Thymus (tissue), 11 donors: Measurements from ENCODE around the gene TMSB10. TPM values are rescaled to one million over a fixed set of nuclear protein-coding genes. Genes with fewer than 3 reads are reported as not detected.
A peak's percentile ranks its signal among the peaks of the same experiment; 100 is the strongest.

Source experiments
- DNase-seq, 9 donors: peaks; one replicate each; pipeline ENCODE4 v3.0.0-alpha.2; 2013; ENCODE audit warnings: low spot score in 9 of 9, low read depth in 6 of 9, missing footprints in 1 of 9
- H3K27ac ChIP-seq, 2 donors: one replicate each; pipeline ENCODE4 v1.5.1; 2013; ENCODE audit warnings: control low read depth in 1 of 2, low read depth in 1 of 2, low read length in 1 of 2, mild to moderate bottlenecking in 1 of 2, moderate library complexity in 1 of 2
- H3K27me3 ChIP-seq, 2 donors: one replicate each; pipeline ENCODE4 v1.5.1; 2013; ENCODE audit warnings: low read length in 1 of 2; ENCODE audit not compliant: control insufficient read depth in 2 of 2, insufficient read depth in 1 of 2
- H3K36me3 ChIP-seq, 2 donors: one replicate each; pipeline ENCODE4 v1.5.1; 2013; ENCODE audit warnings: low read length in 1 of 2, mild to moderate bottlenecking in 1 of 2, moderate library complexity in 1 of 2; ENCODE audit not compliant: control insufficient read depth in 2 of 2, insufficient read depth in 2 of 2
- H3K4me1 ChIP-seq, 2 donors: one replicate each; pipeline ENCODE4 v1.5.1; 2013; ENCODE audit warnings: low read length in 2 of 2; ENCODE audit not compliant: control insufficient read depth in 2 of 2, insufficient read depth in 2 of 2
- H3K4me3 ChIP-seq, 2 donors: one replicate each; pipeline ENCODE4 v1.5.1; 2013; ENCODE audit warnings: low read length in 2 of 2, control low read depth in 1 of 2, mild to moderate bottlenecking in 1 of 2
- H3K9me3 ChIP-seq, 2 donors: one replicate each; pipeline ENCODE4 v1.5.1; 2013; ENCODE audit warnings: low read length in 1 of 2, mild to moderate bottlenecking in 1 of 2; ENCODE audit not compliant: control insufficient read depth in 2 of 2, insufficient read depth in 1 of 2
- WGBS: extraction: QIAGEN DNeasy Blood & Tissue Kit; methylation state at CpG from one replicate; pipeline ENCODE4 v1.1.7; 2013; 5-methylcytosine and 5-hydroxymethylcytosine counted together
- polyA plus RNA-seq: library from polyadenylated mRNA; stranded (reverse); fragments of 200-250 nt; gene quantifications from one replicate; pipeline ENCODE4 v1.2.3, GENCODE V29; 2013
- total RNA-seq: library from RNA; stranded (reverse); fragments of 120-200 nt; gene quantifications from one replicate; pipeline ENCODE4 v1.2.4, GENCODE V29; 2013
- donor health status: healthy.

The TMSB10 gene
- total and polyA plus RNA-seq, 2 donors, result 4,492 to 5,628 TPM

GRCh38 chr2:84894758-84895520, 10.5 kb upstream of the TMSB10 start:
- Histone ChIP-seq H3K9me3 (no peaks in the 10 kb centered on the region), H3K27ac (peak overlapping the region; percentile 3 to 70), H3K4me3 (no peak overlapping the region), H3K36me3 (no peaks in the 10 kb centered on the region), H3K27me3 (no peaks in the 10 kb centered on the region), H3K4me1 (peaks cover 14 to 28% of the 10 kb centered on the region in 2 donors)
- 38% methylated on average over 7 of the region's 7 CpGs for WGBS
- peak in 2 of 9 donors; percentile 52 to 77 for DNase-seq

- DNase-seq, result no peak
- Histone ChIP-seq H3K4me3 (no peak overlapping the region), H3K27ac (no peak overlapping the region), H3K4me1 (peaks cover 14 to 28% of the 10 kb centered on the region in 2 donors), H3K27me3 (no peaks in the 10 kb centered on the region), H3K9me3 (no peaks in the 10 kb centered on the region), H3K36me3 (no peaks in the 10 kb centered on the region)
- WGBS, result 96% methylated on average over 2 of the region's 2 CpGs
Observed at GRCh38 chr2:84896567-84896966, 8.9 kb upstream of the TMSB10 start.

DNA sequence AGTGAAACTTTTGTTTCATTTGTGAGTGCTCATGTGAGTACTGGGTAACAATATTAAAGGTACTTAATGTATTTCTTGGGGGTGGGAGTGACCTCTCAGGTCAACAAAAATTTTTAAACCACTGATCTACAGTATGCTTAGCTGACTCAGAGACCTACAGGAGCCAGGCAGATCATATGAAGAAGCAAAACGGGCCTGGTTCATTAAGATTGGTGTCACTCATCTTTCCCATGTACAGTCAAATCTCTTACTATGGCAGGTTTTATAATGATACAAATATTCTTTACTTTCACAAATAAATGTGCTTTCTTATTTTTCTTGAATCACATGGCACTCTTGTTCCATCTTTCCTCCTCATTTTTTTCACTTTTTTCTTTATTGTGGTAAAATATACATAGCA, 7.7 kb upstream of the TMSB10 start:
- Histone ChIP-seq H3K4me1 (peaks cover 14 to 28% of the 10 kb centered on the region in 2 donors), H3K27ac (peak overlapping the region in 1 of 2 donors; percentile 32), H3K4me3 (no peak overlapping the region), H3K9me3 (no peaks in the 10 kb centered on the region), H3K27me3 (no peaks in the 10 kb centered on the region), H3K36me3 (no peaks in the 10 kb centered on the region)
- DNase-seq, result no peak
- WGBS, result 77% methylated on average over 1 of the region's 1 CpG

DNA sequence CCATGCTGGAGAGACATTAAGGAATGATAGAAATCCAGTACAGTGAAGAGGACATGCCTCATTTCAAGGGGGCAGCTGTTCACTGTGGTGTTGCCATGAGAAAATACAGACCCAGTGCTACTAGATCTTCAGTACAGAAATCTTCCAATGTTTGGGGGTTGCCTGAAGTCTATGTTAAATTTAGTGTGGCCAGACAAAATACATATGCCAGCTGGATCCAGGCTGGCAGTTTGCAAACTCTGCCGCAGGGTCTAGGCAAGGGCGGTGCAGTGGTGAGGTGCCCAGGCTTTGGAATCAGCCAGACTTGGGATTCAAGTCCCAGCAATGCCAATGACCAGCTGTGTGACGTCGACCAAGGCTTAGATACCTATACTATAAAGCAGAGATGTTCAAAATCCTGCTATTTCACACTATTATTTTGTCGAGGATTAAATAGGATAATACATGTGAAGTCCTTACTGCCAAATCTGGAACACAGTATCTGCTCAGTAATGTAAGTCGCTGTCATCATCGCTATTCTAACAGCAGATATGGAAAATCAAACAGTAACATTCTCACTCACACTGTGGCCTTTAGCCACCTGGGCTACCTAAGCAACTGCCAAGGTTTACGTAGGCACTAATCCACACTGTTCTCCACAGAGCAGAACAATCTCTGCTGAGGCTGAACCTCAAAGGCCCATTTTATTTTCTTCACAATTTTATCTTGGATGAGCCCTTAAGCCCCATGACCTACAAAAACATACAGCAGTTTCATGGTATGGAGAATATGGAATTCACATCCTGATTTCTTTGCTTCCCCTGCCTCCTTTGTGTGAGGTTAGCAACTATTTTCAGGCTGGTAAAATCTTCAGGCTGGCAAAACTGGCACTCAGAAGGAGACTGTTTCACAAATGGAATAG, 5.9 kb upstream of the TMSB10 start:
- no peaks in the 10 kb centered on the region for H3K27me3 ChIP-seq
- H3K36me3 ChIP-seq, result no peaks in the 10 kb centered on the region
- 98% methylated on average over 8 of the region's 8 CpGs for WGBS
- no peak overlapping the region for H3K4me3 ChIP-seq
- H3K4me1 ChIP-seq, result peaks cover 13 to 21% of the 10 kb centered on the region in 2 donors
- H3K9me3 ChIP-seq, result no peaks in the 10 kb centered on the region
- no peak for DNase-seq
- H3K27ac ChIP-seq, result no peak overlapping the region

GRCh38 chr2:84900971-84901370, 4.5 kb upstream of the TMSB10 start:
- Histone ChIP-seq H3K27ac (no peak overlapping the region), H3K27me3 (peaks cover 0 to 2% of the 10 kb centered on the region in 2 donors), H3K36me3 (no peaks in the 10 kb centered on the region), H3K4me3 (no peak overlapping the region), H3K4me1 (peaks cover 7 to 19% of the 10 kb centered on the region in 2 donors), H3K9me3 (no peaks in the 10 kb centered on the region)
- WGBS, result 95% methylated on average over 1 of the region's 1 CpG
- no peak for DNase-seq

DNA sequence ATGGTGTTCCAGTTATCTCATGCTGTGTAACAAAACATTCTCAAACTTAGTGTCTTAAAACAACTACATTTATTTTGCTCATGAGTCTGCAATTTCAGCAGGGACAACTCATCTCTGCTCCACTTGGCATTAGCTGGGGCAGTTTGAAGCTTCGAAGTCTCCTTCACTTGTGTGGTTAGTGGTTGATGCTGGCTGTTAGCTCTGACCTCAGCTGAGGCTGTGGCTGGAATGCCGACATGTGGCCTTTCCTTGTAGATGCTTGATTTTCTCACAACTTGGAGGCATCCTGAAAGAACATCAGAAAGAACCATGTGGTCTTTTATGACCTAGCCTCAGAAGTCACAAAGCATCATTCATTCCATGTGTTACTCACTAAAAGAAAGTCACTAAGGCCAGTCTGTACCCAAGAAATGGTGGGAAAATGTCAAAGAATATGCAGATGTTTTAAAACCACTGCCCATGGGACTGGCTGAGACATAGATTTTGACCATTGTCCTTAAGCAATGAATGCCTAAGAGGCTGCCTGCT, 3.8 kb upstream of the TMSB10 start:
- Histone ChIP-seq H3K4me1 (peaks cover 7 to 19% of the 10 kb centered on the region in 2 donors), H3K27ac (no peak overlapping the region), H3K27me3 (peaks cover 0 to 5% of the 10 kb centered on the region in 2 donors), H3K36me3 (no peaks in the 10 kb centered on the region), H3K9me3 (no peaks in the 10 kb centered on the region), H3K4me3 (no peak overlapping the region)
- no peak for DNase-seq
- WGBS, result 40% methylated on average over 2 of the region's 2 CpGs

GRCh38 chr2:84902526-84902925, 2.9 kb upstream of the TMSB10 start:
- H3K27me3 ChIP-seq, result peaks cover 0 to 5% of the 10 kb centered on the region in 2 donors
- H3K27ac ChIP-seq, result no peak overlapping the region
- no peak for DNase-seq
- H3K9me3 ChIP-seq, result no peaks in the 10 kb centered on the region
- H3K4me1 ChIP-seq, result peaks cover 11 to 26% of the 10 kb centered on the region in 2 donors
- no peaks in the 10 kb centered on the region for H3K36me3 ChIP-seq
- 97% methylated on average over 4 of the region's 4 CpGs for WGBS
- H3K4me3 ChIP-seq, result no peak overlapping the region

- Histone ChIP-seq H3K27ac (no peak overlapping the region), H3K36me3 (peaks cover under 1 to 2% of the 10 kb centered on the region in 2 donors), H3K4me1 (peaks cover 7 to 28% of the 10 kb centered on the region in 2 donors), H3K27me3 (peaks cover 0 to 5% of the 10 kb centered on the region in 2 donors), H3K4me3 (no peak overlapping the region), H3K9me3 (no peaks in the 10 kb centered on the region)
- 88% methylated on average over 9 of the region's 9 CpGs for WGBS
- no peak for DNase-seq
Observed at GRCh38 chr2:84904151-84904550, 1.3 kb upstream of the TMSB10 start.
